Fibroblast of upper back skin (primary cell): ENCODE measurements around the gene YIF1A.
"Not testable (repeated sequence)": the region's sequence is repeated elsewhere in the genome, so short reads cannot be mapped to it uniquely, and the experiment has no call there.

Experiments used
- DNase-seq: peaks from one replicate; pipeline ENCODE4 v3.0.0-alpha.2; 2013

YIF1A gene

GRCh38 chr11:66284526-66285078 is 4.3 kb downstream of the YIF1A start:
- DNase-seq = no peak

- no peak for DNase-seq
These were observed 5.4 kb downstream of the YIF1A start for GRCh38 chr11:66283461-66284105.

GRCh38 chr11:66282468-66283455 is 6.2 kb downstream of the YIF1A start:
- peak; percentile 91 for DNase-seq

- DNase-seq = no peak
These were observed 7.0 kb downstream of the YIF1A start for GRCh38 chr11:66281776-66282467.

GRCh38 chr11:66281001-66281400 is 7.9 kb downstream of the YIF1A start:
- no peak for DNase-seq

- no peak for DNase-seq
These were observed 8.5 kb downstream of the YIF1A start for GRCh38 chr11:66280428-66280827.

- DNase-seq = no peak
These were observed 9.7 kb downstream of the YIF1A start for GRCh38 chr11:66279092-66279734.

GRCh38 chr11:66278363-66279091 is 10.4 kb downstream of the YIF1A start:
- DNase-seq = no peak

- no peak for DNase-seq
These were observed 11.2 kb downstream of the YIF1A start, which contains the start of gene CNIH2 for GRCh38 chr11:66277471-66278362. Gene CNIH2 (plus strand): TSS chr11:66278175. CDS start chr11:66278457, 282 bp downstream.

GRCh38 chr11:66277064-66277463 is 11.9 kb downstream of the YIF1A start:
- not testable (repeated sequence) for DNase-seq

- not testable (repeated sequence) for DNase-seq
These were observed 12.3 kb downstream of the YIF1A start for GRCh38 chr11:66276619-66277018.

GRCh38 chr11:66275984-66276612 is 12.8 kb downstream of the YIF1A start:
- no peak for DNase-seq

GRCh38 chr11:66275396-66275795 is 13.5 kb downstream of the YIF1A start:
- DNase-seq = no peak

GRCh38 chr11:66274219-66274618 is 14.7 kb downstream of the YIF1A start:
- no peak for DNase-seq

- DNase-seq = no peak
These were observed 16.3 kb downstream of the YIF1A start for GRCh38 chr11:66272596-66272995.

- no peak for DNase-seq
These were observed 17.1 kb downstream of the YIF1A start for GRCh38 chr11:66271816-66272215.

- DNase-seq = peak; percentile 55
These were observed 19.7 kb downstream of the YIF1A start for GRCh38 chr11:66268952-66269905.

- DNase-seq = peak; percentile 100
These were observed 20.5 kb downstream of the YIF1A start, which contains the start of gene RAB1B for GRCh38 chr11:66268244-66268951. Gene RAB1B (plus strand): TSS chr11:66268639. CDS start chr11:66268680, 41 bp downstream.
